Mucosa of descending colon (tissue), 3 donors: ENCODE data around the gene LHFPL3. TPM values are rescaled to one million over a fixed set of nuclear protein-coding genes. Genes with fewer than 3 reads are reported as not detected.

ENCODE experiments used
- ATAC-seq: fragments of 200-7000 bp; cut with Tn5 transposase; one replicate; pipeline ENCODE4 v1.9.1; 2020; ENCODE audit warnings: mild to moderate bottlenecking, moderate library complexity
- DNase-seq, 3 donors: peaks; one replicate each; pipeline ENCODE4 v3.0.0-alpha.2; 2020
- H3K36me3 ChIP-seq: fragments of 200-600 bp; one replicate; pipeline ENCODE4 v1.8.0; 2021; ENCODE audit warnings: low read depth, mild to moderate bottlenecking
- H3K4me1 ChIP-seq: fragments of 200-600 bp; one replicate; pipeline ENCODE4 v1.8.0; 2021; ENCODE audit warnings: low read depth, mild to moderate bottlenecking
- H3K4me3 ChIP-seq: fragments of 200-600 bp; one replicate; pipeline ENCODE4 v1.8.0; 2021; ENCODE audit warnings: mild to moderate bottlenecking
- H3K9me3 ChIP-seq: fragments of 200-600 bp; one replicate; pipeline ENCODE4 v1.8.0; 2021; ENCODE audit warnings: mild to moderate bottlenecking
- CTCF ChIP-seq: fragments of 200-600 bp; IDR thresholded peaks from one replicate; pipeline ENCODE4 v1.8.0; 2022; ENCODE audit warnings: antibody characterized with exemption, mild to moderate bottlenecking
- intact Hi-C, 2 donors: fragments of 100-400 bp; cut with DNase I in 1 of 2; cut with micrococcal nuclease in 1 of 2; formaldehyde crosslinking; loops; one replicate each; pipeline versions ENCODE4 v1.11.0 to v1.11.1; 2022; cut with DNase I, micrococcal nuclease
- total RNA-seq, 3 donors: library from RNA; stranded (reverse); fragmentation: NEBNext Ultra II Directional in 2 of 3; extraction: Animal tissue kit (Norgen Biotek cat#: 25700) in 2 of 3; gene quantifications; one replicate each; pipeline versions ENCODE4 v1.2.1 to v1.2.4, GENCODE V29; 2021 to 2023
- donor health status: DM: no; HTN: no; CAD: no; lungs with moderate emphysema.
- donor health status: DM: no; HTN: no; CAD: no.
- donor health status: DM: no; HTN: yes; CAD: no.

Gene LHFPL3
- total RNA-seq, 3 donors from 2014 or later = 0.26 to 0.57 (median 0.31) TPM

DNA sequence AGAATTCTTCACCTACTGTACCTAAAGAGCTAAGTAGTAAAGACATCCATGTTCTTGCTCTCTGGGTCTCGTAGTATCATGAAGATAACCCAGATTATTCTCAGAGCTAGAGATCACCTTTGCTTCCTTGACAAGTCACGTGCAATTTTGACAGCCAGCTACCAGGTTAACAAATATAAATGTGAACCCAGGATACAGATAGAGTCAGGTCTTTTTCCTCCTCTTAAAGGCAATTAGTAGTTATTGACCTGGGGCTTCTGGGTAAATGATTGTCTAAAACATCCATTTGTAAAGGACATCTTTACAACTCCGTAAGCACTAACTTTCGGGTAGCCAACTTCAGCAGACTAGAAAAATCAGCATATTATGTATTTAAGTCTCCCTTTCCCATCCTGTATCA, 28.8 kb downstream of the LHFPL3 start:
- TF ChIP-seq CTCF = no peak
- Histone ChIP-seq H3K4me3 (no peak overlapping the region), H3K4me1 (no peaks in the 10 kb centered on the region), H3K9me3 (no peaks in the 10 kb centered on the region), H3K36me3 (no peaks in the 10 kb centered on the region)
- ATAC-seq (no peak), DNase-seq (no peak)
- intact Hi-C loops = no loop called here

- no peak for TF ChIP-seq CTCF
- ATAC-seq (no peak), DNase-seq (no peak)
- Histone ChIP-seq H3K36me3 (no peaks in the 10 kb centered on the region), H3K4me3 (no peak overlapping the region), H3K9me3 (no peaks in the 10 kb centered on the region), H3K4me1 (no peaks in the 10 kb centered on the region)
- intact Hi-C loops = no loop called here
Observed at GRCh38 chr7:104358446-104359132, 30.2 kb downstream of the LHFPL3 start.

GRCh38 chr7:104362756-104363155, 34.4 kb downstream of the LHFPL3 start:
- no peak for DNase-seq
- intact Hi-C loops = no loop called here
- Histone ChIP-seq H3K36me3 (no peaks in the 10 kb centered on the region), H3K4me3 (no peak overlapping the region), H3K9me3 (no peaks in the 10 kb centered on the region), H3K4me1 (no peaks in the 10 kb centered on the region)
- no peak for TF ChIP-seq CTCF
- ATAC-seq = no peak

DNA sequence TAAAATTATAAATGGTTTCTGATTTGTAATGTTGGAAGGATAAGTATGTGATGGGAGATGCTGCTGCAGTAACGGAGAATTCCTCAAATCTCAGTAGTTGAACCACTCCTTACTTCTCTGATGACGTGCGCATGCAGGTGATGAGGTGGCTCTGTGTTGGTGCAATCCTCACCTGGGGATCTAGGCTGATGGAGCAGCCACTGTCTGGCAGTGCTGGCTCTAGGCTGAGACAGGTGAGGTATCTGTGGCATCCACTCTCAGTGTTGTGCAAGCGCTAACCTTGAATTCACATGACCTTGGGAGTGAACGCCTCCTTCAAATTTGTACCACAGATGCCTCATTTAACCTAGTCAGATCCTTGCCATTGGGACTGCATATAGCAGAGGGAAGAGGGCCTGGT, 35.0 kb downstream of the LHFPL3 start:
- ATAC-seq (no peak), DNase-seq (no peak)
- intact Hi-C loops = no loop called here
- Histone ChIP-seq H3K4me3 (no peak overlapping the region), H3K36me3 (no peaks in the 10 kb centered on the region), H3K4me1 (no peaks in the 10 kb centered on the region), H3K9me3 (no peaks in the 10 kb centered on the region)
- no peak for TF ChIP-seq CTCF

DNA sequence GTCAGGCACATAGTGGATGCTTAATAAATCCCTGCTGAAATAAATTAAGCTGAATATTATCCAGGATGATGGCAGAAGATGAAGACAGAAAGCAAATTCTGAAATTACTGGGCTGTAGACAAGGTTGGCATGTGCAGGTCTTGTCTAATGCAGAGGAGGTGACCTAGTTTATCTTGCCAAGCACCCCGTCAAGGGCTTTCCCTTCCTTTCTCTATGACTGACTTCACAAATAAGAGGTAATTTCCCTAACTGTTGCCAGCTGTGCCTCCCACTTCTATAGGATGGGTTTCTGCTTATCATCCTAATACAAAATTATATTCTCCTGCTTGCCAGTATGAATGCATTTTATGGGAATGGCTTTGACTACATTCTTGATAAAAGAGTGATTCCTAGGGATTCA, 38.0 kb downstream of the LHFPL3 start:
- no peaks in the 10 kb centered on the region for H3K36me3 ChIP-seq
- DNase-seq (no peak), ATAC-seq (no peak)

More for the DNA sequence above, 38.0 kb downstream of the LHFPL3 start:
- no peak for TF ChIP-seq CTCF
- no peaks in the 10 kb centered on the region for H3K9me3 ChIP-seq
- no peak overlapping the region for H3K4me3 ChIP-seq
- intact Hi-C loops = no loop called here
- H3K4me1 ChIP-seq = no peaks in the 10 kb centered on the region
